HG03460 (cell line): ENCODE results near the gene CACNA1C.

Source experiments
- ATAC-seq: cut with Tn5 transposase; IDR thresholded peaks from one replicate; pipeline ENCODE4 v1.9.1; 2021; ENCODE audit not compliant: unreplicated experiment

Gene CACNA1C

DNA sequence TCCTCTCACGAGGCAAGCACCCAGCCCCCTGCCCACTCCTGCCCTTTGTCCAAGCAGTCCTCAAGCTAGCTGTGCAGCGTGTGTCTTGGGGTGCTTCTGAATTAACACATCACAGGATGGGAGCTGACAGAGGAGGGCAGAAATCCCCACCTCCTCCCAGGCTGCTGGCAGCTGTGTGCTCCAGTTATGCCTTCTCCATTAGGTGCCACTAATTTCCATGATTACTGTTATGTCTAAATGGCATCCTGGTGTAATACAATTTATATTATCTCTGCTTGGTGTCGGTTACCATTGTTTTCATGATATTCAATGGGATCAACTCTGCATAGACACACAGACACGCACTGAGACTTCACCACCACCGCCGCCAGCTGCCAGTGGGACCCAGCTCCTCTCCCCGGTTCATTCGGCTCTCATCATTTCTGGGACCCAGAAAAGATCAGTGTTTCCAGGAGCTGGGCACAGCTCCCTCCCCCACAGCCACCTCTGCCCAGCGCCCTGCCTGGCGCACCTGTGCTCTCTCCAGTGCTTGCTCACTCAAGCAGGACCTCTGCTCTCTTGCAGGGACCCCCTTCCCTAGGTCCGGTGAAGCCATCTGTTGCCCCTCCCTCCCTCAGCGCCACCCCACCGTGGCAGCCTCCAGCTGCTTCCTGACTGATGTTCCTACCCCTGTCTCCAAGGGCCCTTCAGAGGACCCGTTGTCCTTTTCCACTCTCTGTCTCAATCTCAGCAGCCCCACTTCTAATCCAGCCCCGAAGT lies 574.5 kb downstream of the CACNA1C start:
- no peak for ATAC-seq

DNA sequence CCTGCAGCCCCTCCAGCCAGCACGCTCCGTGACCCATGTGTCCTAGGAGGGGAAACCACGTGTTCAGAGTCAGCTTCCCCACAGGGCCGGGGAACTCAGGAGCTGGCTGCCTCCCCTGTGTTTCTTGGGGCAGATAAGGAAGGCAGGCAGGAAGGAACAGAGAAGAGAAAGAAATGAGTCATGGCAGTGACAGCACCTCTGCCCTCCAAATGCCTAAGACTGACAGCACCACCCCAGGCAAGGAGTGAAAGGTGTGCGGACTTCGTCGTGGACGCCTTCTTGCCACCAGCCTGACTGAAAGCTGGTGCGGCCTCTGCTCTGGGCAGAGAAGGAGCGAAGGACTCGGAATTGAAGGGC lies 575.0 kb downstream of the CACNA1C start:
- no peak for ATAC-seq

DNA sequence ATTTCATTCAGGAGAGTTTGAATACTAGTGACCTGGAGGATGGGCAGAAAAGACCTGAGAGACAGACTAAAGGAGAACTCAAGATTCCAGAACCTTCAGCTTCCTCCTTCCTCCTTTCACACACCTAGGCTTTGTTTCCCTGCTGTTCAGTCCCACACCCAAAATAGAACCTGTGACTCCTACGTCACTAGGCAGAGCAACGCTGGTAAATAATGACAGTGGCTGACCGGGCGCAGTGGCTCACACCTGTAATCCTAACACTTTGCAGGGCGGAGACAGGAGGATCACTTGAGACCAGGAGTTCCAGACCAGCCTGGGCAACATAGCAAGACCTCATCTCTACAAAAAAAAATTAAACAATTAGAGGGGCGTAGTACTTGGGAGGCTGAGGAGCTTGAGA lies 575.6 kb downstream of the CACNA1C start:
- no peak for ATAC-seq

DNA sequence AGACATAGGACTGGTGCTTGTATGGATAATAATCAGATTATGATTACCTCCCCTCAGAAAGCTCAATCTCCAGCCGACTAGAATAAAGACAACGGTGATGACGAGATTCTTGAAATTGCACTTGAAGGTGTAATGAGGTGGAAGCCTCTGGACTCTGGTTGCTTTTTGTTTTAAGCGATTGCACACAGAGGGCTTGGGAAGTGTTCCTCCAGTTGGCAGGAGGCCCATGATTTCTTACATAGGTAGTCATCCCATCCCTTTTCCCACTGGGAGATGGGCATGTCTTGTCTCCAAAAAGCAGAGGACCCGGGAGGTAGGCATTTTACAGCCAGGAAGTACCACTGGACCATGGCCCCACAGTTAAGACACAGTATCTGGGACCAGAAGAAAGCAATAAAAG lies 576.3 kb downstream of the CACNA1C start:
- no peak for ATAC-seq

DNA sequence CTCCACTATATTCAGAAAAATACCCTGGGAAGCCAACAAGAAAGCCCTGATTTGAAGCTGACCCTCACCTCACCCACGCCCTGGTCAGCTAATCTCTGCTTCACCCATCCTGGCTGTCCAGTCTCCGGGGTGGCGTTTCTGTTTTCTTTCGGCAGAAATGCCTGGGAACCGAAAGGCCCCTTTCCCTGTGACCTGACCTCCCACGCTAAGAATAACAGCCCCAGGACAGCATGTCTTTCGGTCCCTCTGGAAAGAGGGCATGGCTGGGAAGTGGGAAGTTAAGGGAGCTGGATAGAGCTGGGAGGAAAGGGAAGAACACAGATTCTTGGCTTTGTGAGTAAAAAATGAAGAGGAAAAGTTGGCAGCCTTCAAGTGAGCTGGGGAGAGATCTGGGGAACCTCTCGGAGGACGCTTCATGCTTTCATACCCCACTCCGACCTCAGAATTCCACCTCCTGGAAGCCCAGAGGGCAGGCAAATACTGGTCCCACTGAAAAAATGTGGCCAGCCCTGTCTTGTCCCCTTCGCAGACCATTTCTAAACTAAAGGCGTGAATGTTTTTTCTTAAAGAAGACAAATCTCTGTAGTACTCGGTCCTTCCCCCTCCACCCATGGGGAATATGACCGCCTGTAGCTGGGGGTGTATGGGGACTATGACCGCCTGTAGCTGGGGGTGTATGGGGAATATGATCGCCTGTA lies 579.0 kb downstream of the CACNA1C start:
- no peak for ATAC-seq

DNA sequence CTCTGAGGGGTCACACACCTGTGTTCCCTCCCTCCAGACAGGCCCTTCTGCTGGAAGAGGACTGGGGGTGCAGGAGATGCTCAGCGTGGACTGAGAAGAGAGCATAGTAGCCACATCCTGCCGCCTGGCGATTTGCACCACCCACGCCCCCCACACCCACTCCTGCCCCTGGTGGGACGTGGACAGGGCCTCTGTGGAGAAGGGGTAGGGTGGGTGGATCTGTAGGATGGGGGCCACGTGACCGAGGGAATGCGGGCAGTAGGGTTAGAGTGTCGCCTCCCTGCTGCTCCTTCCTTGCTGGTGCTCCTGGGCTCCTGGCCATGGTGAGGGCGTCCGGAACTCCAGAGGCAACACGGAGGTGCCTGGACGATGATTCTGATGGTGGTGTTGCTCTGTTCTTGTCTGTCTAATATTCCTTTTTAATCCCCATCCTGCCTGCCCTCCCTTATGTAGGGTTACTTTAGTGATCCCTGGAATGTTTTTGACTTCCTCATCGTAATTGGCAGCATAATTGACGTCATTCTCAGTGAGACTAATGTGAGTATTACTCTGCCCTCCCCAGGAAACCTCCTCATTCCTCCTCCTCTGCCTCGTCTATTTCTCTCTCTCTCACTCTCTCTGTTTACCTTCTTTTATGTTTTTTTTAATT lies 580.5 kb downstream of the CACNA1C start:
- ATAC-seq, result no peak

DNA sequence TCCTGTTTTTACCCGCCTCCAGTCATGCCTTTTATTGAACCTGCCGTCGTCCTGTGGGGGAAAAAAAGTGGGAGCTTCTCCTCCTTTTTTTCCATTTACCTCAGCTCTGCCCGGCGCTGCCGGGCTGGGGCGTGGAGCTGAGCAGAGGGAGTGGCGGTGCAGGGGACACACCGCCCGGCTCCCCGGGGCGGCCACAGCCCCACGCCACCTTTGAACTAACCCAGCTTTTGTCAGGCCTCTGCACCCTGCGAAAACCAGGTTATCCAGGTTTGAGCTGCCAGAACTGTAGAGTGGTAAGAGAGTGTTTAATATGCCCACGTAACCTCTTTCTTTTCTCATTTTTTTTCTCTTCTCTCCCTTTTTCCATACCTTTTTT lies 581.0 kb downstream of the CACNA1C start:
- no peak for ATAC-seq

DNA sequence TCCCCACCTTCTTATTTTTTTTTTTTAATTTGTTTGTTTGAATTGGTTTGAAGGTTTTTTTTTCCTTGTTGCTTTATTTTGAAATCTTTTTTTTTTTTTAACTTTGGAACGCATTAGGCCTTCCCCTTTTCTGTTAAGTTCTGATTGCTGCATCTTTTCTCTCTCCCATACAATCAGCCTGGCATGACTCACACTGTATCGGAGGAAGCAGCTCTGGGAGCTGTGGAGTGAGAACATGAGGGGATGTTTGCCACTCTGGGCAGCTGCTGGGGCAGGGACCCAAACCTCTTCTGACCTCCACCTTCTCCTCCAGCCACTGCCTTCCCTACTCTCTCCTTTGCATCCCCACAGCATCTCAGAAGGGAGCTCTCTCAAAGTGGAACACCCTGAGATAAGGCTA lies 581.7 kb downstream of the CACNA1C start:
- no peak for ATAC-seq

DNA sequence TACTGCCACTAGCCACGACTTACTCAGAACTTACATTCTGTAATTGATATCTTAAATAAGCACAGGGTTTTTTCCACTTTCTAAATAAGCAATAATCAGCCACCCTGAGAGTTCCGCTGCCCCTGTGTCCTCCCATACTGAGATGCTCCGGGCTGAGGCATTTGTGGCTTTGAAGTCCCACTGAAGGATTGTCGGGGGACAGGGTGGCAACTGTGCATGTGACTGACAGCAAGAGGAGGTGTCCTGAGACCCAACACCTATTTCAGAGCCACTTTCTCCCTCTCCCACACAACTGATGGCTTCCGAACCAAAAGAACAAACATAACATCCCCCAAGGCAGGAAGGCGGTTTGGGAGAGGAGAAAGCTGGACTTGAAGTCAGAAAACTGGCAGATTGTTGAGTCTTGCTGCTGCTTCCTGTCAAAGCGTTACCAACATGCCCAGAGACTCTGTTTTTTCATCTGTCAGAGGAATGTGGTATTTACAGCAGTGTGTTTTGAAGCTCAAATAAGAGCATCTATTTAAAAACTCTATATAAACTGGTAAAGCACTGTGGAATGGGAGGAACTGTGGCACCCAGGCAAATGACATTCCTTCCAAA lies 584.1 kb downstream of the CACNA1C start:
- ATAC-seq, result no peak

DNA sequence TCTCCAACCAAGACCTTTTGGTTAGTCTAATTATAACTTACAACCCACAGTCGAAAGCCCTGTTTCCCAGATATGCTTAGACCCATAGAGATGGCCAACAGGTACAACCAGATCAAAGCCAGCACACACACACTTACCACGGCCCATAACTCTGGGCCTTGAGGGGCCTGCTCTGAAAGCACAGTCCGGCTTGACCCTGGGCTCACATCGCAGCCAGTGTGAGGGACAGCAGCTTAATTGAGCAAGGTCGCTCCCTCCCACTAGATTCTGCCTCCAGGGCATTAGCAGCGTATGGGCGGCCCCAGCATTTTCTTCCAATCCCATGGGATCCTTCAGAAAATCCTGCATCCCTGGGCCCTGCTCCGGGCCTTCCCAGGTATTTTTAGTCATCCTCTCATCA lies 584.6 kb downstream of the CACNA1C start:
- ATAC-seq, result no peak

DNA sequence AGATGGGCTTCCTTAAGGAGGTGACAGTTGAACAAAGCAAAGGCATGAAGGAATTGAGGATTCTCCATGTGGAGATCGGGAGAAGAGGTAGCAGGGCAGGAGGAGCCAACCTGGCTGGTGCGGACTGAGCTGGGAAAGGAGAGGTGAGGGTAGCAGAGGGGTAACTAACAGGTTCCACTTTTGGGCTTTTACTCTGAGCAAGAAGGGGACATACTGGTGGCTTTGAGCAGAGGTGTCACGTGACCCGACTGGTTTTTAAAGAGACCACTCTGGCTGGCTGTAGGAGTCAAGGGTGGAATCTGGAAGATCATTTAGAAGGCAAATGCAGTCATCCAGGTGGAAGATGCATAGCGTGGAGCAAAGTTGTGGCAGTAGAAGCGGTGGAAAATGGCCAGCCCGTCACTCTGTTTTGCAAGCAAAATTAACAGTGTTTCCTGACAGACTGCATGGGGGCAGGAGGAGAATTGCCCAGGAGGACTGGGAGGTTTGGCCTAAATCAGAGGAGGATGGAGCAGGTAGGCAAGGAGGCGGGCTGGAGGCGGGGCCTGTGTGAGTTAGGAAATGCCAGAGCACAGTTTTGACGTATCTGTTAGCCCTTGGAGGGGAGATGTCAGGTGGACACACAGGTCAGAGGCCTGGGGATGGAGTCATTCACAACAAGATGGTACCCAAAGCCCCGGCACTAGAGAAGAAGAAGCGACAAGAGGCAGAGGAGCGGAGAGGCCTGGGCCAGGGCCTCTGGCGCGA lies 585.7 kb downstream of the CACNA1C start:
- ATAC-seq, result no peak

DNA sequence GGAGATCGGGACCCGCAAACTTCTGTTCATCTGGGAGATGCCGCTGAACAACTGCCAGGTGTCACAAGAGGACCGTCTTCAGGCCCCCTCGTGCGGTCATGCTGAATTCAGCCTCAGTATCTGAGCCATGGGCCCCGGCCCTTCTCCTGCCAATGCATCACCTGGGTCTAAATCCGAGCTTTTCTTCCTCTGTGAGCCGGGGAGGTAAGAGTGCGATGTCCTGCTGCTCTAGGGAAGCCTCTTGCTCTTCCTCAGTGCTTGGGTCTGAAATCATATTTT lies 586.2 kb downstream of the CACNA1C start:
- ATAC-seq, result no peak

DNA sequence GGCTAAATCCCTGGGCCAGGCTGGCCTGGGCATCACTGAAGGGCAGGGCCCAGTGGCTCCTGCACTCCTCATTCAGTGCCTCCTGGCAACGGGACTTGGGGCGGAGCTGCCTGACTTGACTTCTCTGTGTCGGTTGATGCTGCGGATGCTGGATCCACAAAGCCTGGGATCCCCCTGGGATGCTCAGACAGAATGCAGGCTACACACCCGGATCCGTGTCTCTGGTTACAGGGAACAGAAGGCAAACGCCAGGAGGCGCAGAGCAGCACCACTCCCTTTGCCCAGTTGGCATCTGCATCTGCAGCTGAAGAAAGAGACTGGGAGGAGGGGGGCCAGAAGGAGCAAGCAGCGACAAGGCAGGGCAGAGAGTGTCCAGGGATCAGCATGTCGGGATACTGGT lies 587.5 kb downstream of the CACNA1C start:
- no peak for ATAC-seq

DNA sequence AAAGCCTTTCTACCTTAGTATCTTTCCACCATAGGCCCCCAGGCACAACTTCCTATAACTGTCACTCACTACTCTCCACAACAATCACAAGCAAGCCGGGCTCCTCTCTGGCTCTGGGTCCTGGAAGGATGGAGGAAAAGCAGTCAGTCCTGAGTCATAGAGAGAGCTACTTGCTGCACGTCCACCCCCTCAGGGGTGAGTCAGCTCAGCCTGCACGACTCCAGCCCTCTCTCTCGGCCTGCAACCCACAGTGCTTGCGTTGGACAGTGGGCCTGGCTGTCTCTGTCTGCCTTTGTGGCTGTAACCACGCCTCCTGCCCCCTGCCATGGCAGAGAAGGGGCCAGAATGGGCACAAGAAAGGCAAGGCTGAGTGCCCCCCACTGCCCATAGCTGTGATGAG lies 587.9 kb downstream of the CACNA1C start:
- no peak for ATAC-seq

DNA sequence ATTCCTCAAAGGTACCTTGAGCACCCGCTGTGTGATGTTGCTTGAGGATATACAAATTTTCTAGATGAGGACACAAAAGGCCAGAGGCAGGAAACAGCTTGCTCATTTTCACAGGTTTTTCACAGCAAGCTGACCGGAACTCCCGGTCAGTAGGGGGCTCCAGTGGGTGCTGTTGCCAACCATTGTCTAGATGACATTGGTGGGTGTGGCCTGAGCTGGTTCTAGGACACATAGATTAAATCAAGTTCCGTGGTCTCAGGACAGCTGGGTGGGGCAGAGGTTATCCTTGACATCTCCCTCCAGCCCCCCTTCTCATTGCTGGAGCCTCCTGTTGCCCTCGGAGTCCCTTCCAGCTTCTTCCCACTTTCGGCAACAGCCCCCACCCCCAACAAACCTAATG lies 588.4 kb downstream of the CACNA1C start:
- ATAC-seq, result no peak

DNA sequence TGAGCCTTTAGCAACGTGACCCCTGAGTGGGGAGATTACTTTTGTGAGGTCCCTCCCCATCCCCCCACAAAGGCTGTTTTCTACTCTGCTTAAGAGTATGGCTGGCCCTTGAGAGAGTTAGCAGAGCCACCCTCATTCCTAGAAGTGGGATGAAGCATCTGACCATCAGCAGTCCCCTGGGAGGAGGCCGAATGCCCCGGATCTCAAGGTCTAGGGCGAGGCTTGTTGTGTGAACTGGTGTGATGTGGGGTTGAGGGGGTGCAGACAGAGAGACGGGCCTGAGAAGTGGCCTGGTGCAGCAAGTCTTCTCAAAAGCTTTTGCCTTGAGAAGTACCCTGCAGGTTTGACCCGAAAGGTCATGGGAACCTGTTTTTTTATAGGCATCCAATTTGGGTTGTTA lies 589.0 kb downstream of the CACNA1C start:
- ATAC-seq, result no peak

DNA sequence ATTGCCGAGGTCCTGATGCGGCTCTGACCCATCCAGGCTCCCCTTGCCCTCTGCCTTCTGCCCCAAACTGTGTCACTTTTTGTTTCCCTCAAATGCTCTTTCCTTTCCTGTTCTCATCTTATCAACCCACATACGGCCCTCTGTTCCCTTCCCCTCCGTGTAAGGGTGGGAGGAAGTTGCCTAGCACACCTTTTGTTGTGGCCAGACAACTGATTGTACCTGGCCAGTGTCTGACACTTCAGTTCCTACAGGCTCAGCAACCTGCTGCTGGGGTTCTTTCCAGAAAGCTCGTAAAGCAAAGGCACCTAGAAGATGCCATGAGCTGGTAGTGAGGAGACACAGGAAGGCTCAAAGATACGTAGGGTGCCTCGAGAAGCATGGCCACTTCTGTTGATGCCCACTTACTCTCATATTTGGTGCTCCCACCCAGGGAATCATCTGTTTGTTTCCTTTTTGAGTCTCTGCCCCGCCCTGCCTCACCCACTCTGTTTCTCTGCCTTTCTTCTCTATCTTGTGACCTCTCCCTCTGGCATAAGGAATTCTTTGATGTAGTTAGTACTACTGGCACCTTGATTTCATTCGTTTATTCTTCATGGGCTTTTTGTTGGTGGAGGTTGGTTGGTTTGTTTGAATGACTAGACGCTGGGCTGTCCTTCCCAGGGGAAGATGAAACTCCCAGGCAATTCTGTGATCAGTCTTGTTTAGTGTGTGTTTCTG lies 589.5 kb downstream of the CACNA1C start:
- ATAC-seq, result no peak

DNA sequence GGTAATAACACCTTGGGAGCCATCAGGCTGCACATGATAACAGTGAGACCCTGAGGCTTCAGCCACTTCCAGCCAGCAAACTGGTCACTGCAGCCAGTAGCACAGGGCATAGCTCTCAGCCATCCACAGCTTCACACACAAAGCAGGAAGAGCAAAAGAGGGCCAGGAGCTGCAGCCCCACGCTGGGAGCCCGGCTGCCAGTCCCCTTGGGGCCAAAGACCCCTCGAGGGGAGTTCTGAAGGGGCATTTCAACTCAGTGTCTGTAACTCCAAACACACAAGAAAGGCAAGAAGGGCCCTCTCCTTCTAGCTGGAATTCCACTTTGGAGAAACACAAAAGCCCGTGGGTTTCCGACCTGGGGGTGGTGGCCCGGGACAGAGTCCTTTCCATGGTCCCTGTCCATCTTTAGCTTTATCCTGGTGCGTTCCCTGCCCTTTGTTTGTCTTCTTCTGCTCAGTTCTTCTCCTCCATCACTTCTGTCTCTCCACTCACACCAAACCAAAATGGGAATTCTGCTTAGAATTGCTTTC lies 590.2 kb downstream of the CACNA1C start:
- ATAC-seq, result no peak

DNA sequence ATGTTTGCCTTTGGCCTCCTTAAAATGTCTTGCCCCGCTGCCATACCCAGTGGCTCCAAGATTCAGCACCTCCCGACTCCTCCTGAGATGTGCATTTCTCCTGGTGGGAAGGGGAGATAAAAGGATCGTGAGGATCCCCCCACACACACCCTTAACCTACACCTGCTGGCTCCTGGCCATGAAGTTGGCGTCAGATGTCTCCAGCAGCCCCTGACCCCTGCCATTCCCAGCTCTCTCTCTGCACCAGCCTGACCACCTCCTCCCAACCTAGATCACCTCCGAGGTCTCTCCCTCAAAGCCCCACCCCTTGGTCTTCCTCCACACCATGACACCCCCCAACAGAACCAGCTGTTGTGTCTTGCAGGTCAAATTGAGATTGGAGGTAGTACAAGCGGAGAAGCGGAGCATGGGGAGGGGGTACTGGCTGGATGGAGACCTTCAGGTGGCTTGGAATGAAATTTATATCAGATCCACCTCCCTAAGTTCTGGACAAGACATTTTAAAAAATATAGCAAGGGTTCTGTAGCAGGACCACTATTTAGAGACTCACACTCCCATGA lies 590.9 kb downstream of the CACNA1C start:
- ATAC-seq, result no peak

DNA sequence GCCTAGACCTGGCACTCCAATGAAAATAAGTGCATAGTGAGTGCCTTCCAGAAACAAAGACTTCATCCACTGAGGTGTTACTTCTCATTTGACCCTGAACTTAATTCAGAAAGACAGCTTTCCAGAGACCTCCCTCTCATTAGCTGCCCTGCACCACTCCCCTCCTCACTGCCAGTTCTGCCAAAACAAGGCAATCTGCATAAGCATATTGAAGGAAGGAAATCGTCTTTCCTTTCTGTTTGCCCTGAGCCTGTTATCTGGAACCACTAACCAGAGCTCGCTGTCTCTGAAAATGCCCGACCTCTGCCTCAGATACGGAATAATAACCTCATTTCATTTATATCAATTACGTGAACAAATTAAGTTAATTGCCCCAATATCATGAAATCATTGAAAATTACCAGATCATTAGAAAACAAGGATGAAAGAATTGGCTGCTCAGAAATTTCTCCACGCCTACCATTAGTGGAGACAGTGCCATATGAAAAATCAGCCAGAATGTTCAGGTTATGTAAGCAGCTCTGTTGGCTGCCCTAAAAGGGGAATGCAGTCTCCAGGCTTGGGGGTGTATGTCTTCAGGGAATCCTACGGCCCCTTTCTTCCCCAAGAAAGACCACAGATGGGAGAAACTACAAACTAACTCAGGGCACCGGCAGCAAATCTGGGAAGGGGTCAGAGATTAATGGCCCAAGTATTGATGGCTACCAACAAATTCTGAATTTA lies 592.1 kb downstream of the CACNA1C start:
- no peak for ATAC-seq
